Stimulated activated CD8-positive, alpha-beta memory T cell treated with anti-CD3 and anti-CD28 coated beads, Interleukin-12 subunit alpha, Interleukin-12 subunit beta, amount 100 ng/mL, for 1 hour (primary cell): Measurements from ENCODE around the gene BCL7B.
"Not testable (repeated sequence)": the region's sequence is repeated elsewhere in the genome, so short reads cannot be mapped to it uniquely, and the experiment has no call there.

Source experiments
- DNase-seq: peaks from one replicate; pipeline ENCODE4 v3.0.0-alpha.2; 2020; ENCODE audit warnings: low read depth

Gene BCL7B

DNA sequence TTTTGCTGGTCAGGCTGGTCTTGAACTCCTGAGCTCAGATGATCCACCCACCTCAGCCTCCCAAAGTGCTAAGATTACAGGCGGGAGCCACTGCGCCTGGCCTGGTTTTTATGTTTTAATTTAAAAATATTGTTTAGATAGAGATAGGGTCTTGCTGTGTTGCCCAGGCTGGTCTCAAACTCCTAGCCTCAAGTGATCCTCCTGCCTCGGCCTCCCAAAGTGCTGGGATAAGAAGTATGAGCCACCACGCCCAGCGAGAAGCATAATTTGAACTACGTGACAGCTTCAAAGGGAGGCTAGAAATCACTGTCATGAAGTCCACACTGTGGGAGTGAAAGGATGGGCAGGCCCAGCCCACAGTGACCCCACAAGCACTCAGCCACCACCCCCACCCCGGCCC, 21.6 kb downstream of the BCL7B start:
- not testable (repeated sequence) for DNase-seq

DNA sequence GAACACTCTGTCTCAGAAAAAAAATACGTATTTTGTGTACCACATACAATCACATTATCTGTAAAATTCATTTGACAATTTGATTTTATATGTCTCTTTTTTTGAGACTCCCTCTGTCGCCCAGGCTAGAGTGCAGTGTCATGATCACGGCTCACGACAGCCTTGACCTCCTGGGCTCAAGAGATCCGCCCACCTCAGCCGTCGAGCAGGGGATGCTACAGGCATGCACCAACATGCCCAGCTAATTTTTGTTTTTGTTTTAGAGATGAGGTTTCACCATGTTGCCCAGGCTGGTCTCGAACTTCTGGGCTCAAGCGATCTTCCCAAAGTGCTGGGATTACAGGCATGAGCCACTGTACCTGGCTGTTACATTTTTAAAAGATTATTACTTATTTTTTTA, 23.7 kb downstream of the BCL7B start:
- no peak for DNase-seq

DNA sequence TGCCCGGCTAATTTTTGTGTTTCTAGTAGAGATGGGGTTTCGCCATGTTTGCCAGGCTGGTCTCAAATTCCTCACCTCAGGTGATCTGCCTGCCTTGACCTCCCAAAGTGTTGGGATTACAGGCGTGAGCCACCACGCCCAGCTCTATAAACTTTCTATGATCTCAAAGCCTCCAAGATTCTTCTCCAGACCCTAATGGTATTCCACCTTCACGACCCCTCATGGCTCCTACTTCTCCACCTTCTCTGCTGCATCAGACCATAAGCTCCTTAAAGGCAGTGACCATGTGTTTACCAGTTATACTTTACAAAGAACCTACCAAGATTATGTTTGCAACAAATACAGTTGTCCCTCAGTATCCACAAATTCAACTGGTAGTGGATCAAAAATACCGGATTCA, 25.3 kb downstream of the BCL7B start:
- DNase-seq, result no peak

DNA sequence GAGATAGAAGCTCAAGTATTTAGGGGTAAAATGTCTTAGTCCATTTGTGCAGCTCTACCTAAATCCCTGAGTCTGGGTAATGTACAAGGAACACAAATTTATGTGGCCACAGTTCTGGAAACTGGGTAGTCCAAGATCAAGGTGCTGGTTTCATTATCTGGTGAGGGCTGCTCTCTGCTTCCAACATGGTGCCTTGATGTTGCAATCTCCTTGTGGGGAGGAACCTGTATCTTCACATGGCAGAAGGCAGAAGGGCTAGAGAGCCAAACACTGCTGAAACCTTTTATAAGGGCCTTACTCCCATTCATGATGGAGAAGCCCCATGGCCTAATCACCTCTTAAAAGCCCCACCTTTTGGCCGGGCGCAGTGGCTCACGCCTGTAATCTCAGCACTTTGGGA, 26.7 kb downstream of the BCL7B start:
- no peak for DNase-seq

DNA sequence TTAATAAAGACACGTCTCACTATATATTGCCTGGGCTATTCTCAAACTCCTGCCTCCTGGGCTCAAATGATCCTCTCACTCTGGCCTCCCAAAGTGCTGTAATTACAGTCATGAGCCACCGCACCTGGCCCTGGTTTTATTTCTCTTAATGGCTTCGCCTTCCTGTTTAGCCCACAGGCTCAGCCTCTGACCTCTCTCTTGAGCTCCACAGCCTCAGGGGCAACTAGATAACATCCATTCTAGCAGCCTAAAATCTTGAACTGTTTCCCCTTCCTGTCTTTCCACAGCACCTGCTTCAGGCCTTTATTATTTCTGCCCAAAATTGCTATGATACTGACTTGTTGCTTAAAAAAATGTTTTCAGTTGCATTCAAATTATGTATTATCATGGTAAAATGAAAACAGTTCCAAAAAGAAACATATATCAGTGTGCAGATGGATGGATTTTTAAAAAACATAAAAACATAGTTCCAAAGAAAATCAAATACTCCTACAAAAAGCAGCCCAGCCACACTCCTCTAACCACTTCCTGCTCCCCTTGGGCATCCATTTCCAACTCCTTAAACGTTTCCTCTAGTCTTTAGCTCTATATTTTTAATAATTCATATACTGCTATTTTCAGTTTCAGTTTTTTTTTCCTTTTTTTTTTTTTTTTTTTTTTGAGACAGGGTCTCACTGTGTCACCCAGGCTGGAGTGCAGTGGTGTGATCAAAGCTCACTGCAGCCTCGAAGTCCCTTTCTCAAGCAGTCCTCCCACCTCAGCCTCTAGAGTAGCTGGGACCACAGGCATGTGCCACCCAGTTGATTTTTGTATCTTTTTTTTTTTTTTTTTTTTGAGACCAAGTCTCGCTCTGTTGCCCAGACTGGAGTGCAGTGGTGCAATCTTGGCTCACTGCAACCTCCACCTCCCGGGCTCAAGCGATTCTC, 30.3 kb downstream of the BCL7B start:
- no peak for DNase-seq

DNA sequence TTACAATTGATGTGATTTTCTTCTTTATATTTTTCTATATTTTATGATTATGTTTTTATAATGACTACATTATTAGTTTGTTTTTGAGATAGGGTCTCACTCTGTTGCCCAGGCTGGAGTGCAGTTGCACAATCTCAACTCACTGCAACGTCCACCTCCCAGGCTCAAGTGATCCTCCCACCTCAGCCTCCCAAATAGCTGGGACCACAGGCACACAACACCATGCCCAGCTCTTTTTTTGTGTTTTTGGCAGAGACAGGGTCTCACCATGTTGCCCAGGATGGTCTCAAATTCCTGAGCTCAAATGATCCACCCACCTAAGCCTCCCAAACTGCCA, 31.4 kb downstream of the BCL7B start:
- not testable (repeated sequence) for DNase-seq

DNA sequence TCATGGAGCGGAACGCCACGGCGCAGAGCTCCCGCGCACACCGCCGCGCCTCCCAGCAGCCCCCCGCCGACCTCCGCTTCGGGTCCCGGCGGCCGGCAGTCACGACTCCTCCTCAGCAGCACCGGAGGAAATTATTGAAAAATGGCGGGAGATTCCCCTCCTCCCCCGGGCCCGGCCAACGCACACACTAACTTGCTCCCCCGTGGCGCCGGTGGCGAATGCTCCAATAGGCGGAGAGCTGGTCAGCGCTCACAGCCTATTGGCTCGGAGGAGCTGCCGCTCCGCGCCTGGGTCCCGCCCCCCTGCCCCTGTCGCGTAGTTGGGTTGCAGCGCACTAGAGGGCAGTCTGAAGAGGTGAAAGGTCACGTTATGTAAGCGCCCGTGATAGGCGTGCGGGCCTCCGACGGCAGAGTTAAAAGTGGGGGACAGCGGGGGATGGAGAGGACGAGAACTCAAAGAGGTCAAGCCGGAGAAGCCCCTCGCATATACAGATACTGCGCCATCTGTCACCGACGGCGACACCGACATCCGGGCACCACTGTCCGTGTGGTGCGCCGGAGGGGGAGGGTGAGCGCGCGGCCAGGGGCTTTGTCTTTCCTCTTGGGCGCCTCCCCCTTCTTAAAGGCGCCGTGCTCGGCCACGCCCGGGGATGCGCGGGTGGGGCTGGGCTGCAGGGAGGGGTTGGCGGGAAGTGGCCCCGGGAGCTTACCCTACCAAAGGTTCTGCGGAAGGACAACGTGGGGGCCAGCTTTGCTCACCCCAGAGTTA, 35.2 kb downstream of the BCL7B start, which contains the start of gene BAZ1B:
Gene BAZ1B, minus strand, starts transcription at position 189 of the 768 bp plus-strand sequence. CDS start 360 bp downstream, outside the sequence.
- DNase-seq, result peak; percentile 91

DNA sequence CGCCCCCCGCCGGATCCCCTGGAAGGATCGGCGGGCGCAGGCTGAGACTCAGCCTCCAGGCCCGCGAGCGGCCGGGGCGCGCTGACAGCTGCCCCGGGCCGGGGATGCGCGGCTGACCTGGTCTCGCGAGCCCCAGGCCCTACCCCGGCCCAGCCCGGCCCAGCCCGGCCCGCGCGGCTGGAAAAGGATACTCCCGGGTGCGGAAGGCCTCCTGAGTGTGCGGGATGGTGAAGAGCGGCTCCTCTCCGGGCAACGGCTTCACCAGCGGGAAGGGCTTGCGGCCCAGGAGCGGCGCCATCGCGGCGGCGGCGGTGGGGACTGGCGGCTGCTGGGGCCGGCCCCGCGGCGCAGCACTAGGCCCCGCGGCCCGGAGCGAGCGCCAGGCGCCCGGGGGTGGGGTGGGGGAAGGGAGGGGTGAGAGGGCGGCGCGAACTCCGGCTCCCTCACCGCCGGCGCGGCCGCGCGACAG, 35.8 kb downstream of the BCL7B start:
- DNase-seq, result peak; percentile 21

DNA sequence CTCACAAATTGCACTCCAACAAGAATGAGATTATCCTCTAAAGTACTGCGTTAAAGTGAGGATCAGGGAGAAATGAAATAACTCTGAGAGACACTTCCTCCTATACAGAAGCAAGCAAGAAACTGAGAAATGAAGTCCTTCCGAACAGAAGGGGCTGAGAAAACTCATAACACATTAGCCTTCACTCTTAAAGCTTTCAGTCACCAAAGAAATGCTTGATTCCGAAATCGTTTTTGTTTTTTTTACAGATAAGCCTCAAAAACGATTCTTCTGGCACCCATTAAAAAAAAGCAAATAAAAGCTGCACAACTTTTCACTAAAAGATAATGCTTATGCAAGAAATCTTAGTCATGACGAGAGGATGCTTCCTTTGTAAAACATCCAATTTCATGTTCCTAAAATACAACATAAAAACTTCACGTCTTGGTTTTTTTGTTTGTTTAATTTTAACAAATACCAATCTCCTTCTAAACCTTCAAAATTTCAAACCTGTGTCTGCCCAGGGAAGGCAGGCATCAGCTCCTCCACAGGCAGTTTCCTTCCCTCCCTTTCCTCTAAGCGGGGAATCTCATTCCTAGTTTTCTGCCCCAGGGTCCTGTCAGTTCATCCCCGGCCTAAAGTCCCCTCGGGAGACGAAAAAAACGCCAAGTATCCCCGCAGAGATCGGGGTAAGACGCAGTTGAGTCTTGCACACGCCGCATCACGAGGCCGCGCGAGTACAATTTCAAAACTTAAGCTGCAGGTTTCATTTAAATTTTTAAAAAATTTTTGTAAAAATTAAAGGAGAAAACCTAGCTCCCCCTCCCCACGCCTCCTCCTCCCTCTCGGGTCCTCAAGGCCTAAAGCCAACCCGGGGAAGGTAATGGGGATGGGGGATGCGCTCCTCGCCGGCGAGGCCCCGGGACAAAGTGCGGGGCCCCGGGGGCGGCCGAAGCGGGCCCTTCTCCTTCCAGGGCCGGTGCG, 36.5 kb downstream of the BCL7B start:
- no peak for DNase-seq

DNA sequence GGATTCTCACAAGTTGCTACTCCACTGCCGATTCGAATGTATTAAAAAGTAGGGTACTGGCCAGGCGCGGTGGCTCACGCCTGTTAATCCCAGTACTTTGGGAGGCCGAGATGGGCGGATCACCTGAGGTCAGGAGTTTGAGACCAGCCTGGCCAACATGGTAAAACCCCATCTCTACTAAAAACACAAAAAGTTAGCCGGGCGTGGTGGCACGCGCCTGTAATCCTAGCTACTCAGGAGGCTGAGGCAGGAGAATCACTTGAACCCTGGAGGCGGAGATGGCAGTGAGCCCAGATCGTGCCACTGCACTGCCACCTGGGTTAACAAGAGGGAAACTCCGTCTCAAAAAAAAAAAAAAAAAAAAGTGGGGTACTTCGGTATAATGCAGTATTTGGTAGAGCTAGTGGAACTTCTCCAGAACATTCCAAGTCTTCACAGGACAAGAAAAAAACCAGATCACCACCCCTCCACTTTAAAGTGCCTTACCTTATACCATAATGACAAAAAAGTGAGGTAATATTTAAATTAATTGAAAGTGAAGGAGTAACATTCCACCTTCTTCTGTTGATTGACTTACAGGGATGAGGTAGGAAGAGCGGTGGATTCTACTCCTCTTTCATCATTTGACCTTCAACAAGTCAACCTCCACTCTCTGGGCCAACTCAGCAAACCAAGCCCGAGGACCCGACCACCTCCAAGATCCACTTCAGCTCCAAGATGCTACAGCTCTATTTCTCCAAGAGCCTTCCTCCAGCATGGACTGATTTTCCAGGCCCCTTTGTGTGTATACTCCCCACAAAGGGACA, 37.4 kb downstream of the BCL7B start:
- DNase-seq, result no peak

DNA sequence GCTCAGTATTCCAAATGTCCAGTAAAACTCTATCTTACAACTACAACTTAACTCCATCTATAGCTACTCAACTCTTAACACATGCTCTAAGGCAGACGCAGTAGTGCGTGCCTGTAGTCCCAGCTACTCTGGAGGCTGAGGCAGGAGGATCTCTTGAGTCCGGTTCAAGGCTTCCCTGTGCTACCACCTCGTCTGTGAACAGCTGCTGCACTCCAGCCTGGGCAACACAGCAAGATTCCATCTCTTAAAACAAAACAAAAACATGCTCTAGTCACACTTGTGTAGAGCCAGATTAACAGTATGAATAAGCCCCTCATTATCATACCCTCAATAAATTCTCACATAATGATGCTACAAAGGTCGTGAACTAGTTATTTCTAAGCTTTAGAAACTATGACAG, 39.0 kb downstream of the BCL7B start:
- no peak for DNase-seq

DNA sequence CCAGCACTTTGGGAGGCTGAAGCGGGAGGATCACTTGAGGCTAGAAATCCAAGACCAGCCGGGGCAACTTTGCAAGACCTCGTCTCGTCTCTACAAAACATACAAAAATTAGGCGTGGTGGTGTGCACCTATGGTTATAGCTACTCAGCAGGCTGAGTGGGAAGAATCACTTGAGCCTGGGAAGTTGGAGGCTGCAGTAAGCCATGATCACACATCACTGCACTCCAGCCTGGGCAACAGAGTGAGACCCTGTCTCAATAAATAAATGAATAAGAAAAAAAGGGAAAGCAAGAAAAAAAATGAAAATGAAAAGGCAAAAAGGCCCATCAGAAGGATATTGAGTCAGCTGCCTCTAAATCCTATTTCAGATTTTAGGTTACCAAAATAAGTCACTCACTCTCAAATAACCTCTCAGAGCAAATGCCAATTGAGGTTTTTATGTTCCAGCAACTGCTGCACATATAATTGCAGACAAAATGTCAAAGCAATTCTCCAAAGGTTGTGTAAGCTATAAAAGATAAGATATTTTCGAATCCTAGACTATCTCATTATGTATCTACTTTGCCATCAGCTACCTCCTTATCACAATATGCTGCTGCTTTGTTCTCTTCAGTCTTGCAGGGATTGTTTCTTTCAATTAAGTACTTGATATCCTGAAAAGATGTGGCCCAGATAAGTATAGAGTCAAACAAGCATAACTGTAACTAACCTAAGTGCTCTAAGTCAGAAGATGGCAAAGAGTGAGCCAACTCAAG, 40.1 kb downstream of the BCL7B start:
- no peak for DNase-seq

DNA sequence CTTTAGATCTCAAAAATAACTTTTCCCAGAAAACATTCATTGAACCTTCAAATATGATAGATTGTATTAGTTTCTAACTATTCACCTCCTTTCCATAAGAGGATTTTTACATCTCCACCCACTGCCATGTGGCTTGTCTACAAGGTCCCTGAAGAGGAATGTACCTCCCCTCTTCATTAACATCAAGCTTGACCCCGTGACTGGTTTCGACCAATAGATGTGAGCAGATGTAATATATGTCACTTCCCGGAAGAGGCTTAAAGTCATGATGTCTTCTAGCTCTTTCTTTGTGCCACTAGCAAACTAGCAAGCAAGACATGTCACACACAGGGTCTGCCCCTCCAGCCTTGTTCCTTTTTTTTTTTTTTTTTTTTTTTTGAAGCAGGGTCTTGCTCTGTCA, 42.3 kb downstream of the BCL7B start:
- DNase-seq, result no peak

DNA sequence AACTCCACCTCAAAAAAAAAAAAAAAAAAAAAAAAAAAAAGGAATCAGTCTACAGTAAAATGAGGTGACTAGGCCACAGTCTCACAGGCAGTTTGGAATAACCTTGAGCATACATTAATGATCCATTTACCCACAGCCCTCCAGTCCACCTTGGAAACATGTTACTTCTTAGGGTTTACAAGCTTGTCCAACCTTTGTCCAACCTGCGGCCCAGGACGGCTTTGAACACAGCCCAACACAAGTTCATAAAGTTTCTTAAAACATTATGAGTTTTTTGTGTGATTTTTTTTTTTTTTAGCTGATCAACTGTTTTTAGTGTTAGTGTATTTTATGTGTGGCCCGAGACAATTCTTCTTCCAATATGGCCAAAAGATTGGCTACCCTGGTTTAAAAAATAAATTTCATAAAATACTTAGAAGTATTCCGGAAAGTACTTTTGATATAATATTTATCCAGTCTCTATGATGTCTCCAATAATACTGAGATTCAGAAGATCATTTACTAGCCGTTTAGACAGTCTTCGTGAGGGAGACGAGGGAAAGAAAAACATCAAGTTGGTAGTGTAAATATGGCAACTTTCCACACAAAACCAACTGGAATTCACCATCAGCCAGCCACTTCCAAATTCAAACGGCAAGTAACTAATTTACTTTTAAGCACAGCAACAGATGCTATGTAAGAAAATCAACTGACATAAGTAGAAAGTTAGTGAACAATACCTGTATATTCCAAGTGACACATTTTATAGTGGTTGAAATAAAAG, 45.3 kb downstream of the BCL7B start:
- DNase-seq, result no peak

DNA sequence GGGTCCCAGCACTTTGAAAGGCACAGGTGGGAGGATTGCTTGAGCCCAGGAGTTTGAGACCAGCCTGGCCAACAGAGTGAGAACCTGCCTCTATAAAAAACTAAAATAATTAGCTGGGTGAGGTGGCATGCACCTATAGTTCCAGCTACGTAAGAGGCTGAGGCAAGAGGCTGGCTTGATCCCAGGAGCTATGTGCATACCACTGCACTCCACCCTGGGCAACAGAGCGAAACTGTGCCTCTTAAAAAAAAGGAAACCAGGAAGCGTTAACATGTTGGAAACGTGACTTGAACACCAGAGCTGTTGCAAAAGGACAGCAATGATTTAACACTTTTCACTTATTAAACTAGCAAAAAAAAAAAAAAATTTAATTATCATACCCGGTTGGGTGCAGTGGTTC, 48.0 kb downstream of the BCL7B start:
- DNase-seq, result no peak

DNA sequence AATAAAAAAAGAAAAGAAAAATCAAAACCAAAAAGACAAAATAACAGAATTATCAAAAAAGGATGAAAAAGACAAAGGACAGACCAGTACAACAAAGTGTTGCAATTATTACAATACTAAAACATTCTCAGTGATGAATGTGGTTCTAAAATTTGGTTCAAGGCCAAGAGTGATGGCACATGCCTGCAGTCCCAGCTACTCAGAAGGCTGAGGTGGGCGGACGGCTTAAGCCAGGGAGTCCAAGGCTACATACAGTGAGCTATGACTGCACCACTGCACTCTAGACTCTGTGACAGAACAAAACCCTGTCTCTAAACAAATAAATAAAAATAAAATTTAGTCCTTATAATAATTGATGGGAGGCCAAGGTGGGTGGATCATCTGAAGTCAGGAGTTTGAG, 49.9 kb downstream of the BCL7B start:
- DNase-seq, result no peak

DNA sequence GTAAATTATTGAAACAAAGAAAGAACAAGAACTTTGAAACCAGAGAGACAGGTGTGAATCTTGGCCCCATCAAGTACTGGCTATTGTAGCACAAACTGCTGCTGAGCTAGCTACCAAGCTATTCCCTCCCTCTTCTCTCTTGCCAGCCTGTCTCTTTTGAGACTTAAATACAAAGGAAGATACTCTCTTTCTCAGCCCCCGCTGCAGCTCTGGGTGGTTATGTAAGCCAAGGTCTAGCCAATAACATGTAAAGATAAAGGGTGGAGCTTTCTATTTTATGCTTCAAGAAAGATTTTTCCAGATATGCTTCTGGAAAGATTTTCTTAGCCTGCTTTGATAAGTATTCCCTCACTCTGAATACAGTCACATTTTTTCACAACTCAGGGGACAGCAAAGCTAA, 52.6 kb downstream of the BCL7B start:
- no peak for DNase-seq

DNA sequence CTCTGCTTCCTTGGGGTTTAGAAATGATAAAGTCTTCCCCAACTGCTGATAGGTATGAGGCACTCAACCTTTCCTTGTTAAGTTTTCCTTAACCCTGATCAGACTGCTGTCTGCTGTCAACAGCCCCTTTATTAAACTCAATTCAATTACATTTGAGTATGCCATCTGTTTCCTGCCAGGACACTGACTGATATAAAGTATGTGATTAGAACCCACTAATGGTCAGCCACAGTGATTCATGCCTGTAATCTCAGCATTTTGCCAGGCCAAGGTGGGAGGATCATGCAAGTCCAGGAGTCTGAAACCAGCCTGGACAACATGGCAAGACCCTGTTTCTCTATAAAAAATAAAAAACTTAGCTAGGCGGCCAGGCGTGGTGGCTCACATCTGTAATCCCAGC, 53.5 kb downstream of the BCL7B start:
- DNase-seq, result no peak

DNA sequence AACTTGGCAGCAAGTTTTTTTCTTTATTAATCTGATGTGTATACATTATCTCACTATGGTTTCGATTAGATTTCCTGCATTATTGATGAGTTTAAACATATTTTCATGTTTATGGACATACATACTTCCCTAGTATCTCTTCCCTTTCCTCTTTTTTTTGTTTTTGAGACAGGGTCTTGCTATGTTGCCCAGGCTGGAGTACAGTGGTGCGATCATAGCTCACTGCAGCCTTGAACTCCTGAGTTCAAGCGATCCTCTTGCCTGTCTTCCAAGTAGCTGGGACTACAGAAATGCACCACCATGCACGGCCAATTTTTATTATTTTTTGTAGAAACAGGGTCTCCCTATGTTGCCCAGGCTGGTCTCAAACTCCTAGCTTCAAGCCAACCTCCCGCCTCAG, 54.3 kb downstream of the BCL7B start:
- no peak for DNase-seq

DNA sequence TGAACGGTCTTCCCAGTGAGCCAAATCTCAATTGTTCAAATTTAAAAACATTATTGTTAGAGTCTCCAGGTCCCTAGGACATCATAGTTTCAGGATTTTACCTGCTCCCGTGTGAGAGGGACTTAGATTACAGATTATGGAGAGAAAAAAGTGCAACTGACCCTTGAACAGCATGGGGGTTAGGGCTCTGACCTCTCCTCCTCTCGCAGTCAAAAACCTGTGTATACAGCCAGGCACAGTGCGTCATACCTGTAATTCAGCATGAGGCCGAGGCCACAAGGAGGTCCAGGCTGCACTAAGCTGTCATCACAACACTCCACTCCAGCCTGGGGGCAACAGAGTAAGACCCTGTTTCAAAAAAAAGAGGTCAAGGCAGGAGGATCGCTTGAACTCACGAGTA, 60.9 kb downstream of the BCL7B start:
- DNase-seq, result no peak
